ENCODE measurements around the gene PTPRO. TPM values are rescaled to one million over a fixed set of nuclear protein-coding genes. Genes with fewer than 3 reads are reported as not detected.

The PTPRO gene
- total and polyA plus RNA-seq, 3 donors from 2014 or later, result 1.1 to 1.9 (median 1.6) TPM

DNA sequence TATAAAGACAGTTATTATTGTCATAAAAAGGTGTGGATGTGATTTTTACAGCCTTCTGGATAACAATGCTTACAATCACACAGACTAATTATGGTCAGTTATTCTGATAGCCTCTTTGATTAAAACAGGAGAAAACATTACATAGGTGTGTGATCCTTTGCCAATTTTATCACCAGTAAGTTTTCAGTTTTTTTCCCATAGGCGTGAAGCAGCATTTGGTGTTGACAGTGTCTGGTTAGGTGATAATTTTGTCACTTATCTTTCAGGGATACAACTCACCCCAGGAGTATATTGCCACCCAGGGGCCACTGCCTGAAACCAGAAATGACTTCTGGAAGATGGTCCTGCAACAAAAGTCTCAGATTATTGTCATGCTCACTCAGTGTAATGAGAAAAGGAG lies 258.1 kb downstream of the PTPRO start:
- H3K4me3 ChIP-seq, result no peak overlapping the region
- H3K4me1 ChIP-seq, result no peaks in the 10 kb centered on the region
- H3K36me3 ChIP-seq (ENCODE audit: low read depth, missing control alignments), result no peaks in the 10 kb centered on the region
- DNase-seq, result no peak
- WGBS, 2 donors, result 71 to 72% methylated on average over 1 of the region's 1 CpG
- no peaks in the 10 kb centered on the region for H3K27me3 ChIP-seq
- H3K27ac ChIP-seq, result no peak overlapping the region
- intact Hi-C loops (cut with DNase I; ENCODE audit: low total_unique reads), result no loop called here
- H3K9me3 ChIP-seq, result no peaks in the 10 kb centered on the region
- no peak for TF ChIP-seq CTCF (IDR thresholded peaks at IDR 0.05)
- TF ChIP-seq POLR2A (IDR thresholded peaks at IDR 0.05), result no peak

- Histone ChIP-seq H3K4me3 (peak overlapping the region in 1 of 2 donors; percentile 12), H3K9me3 (no peaks in the 10 kb centered on the region), H3K36me3 (ENCODE audit: low read depth, missing control alignments) (no peaks in the 10 kb centered on the region), H3K4me1 (no peaks in the 10 kb centered on the region), H3K27me3 (no peaks in the 10 kb centered on the region), H3K27ac (no peak overlapping the region)
- intact Hi-C loops (cut with DNase I; ENCODE audit: low total_unique reads), result no loop called here
- DNase-seq, result no peak
- TF ChIP-seq POLR2A (IDR thresholded peaks at IDR 0.05) (no peak), CTCF (IDR thresholded peaks at IDR 0.05) (no peak)
- 49 to 53% methylated on average over 6 of the region's 6 CpGs for WGBS, 2 donors
Measured at GRCh38 chr12:15581006-15581405, 258.7 kb downstream of the PTPRO start.

GRCh38 chr12:15583804-15584203 lies 261.5 kb downstream of the PTPRO start:
- Histone ChIP-seq H3K9me3 (no peaks in the 10 kb centered on the region), H3K36me3 (ENCODE audit: low read depth, missing control alignments) (no peaks in the 10 kb centered on the region), H3K27me3 (no peaks in the 10 kb centered on the region), H3K27ac (no peak overlapping the region), H3K4me1 (no peaks in the 10 kb centered on the region), H3K4me3 (no peak overlapping the region)
- TF ChIP-seq CTCF (IDR thresholded peaks at IDR 0.05), result no peak
- TF ChIP-seq POLR2A (IDR thresholded peaks at IDR 0.05), result no peak
- 70 to 82% methylated on average over 7 of the region's 7 CpGs for WGBS, 2 donors
- intact Hi-C loops (cut with DNase I; ENCODE audit: low total_unique reads), result no loop called here
- DNase-seq, result no peak

- no peaks in the 10 kb centered on the region for H3K9me3 ChIP-seq
- no peaks in the 10 kb centered on the region for H3K27me3 ChIP-seq
- no peak overlapping the region for H3K4me3 ChIP-seq
- intact Hi-C loops (cut with DNase I; ENCODE audit: low total_unique reads), result no loop called here
- WGBS, 2 donors, result 30 to 46% methylated on average over 3 of the region's 3 CpGs
- H3K36me3 ChIP-seq (ENCODE audit: low read depth, missing control alignments), result no peaks in the 10 kb centered on the region
- H3K27ac ChIP-seq, result no peak overlapping the region
- peak; percentile 52 for DNase-seq
- H3K4me1 ChIP-seq, result no peaks in the 10 kb centered on the region
- peak; percentile 36 to 75 (median 58) for TF ChIP-seq CTCF (IDR thresholded peaks at IDR 0.05)
- TF ChIP-seq POLR2A (IDR thresholded peaks at IDR 0.05), result no peak
Measured at GRCh38 chr12:15584366-15585041, 262.2 kb downstream of the PTPRO start.
